Right atrium auricular region (tissue), 2 donors: ENCODE measurements around the gene RLN1. TPM values are rescaled to one million over a fixed set of nuclear protein-coding genes. Genes with fewer than 3 reads are reported as not detected.

Experiments used
- DNase-seq: peaks from one replicate; pipeline ENCODE4 v3.0.0-alpha.2; 2019; ENCODE audit warnings: low spot score
- H3K27ac ChIP-seq, 2 donors: fragments of 200-600 bp; sonication (generic); 1 replicate in 1 of 2; 2 replicates in 1 of 2; pipeline ENCODE4 v1.5.1; 2016 to 2019
- H3K27me3 ChIP-seq, 2 donors: fragments of 200-600 bp; sonication (generic); one replicate each; pipeline versions ENCODE4 v1.5.1 to v1.6.0; 2017 to 2019
- H3K36me3 ChIP-seq: fragments of 200-600 bp; sonication (generic); one replicate; pipeline ENCODE4 v1.5.1; 2016
- H3K4me1 ChIP-seq, 2 donors: fragments of 200-600 bp; sonication (generic); one replicate each; pipeline versions ENCODE4 v1.5.1 to v1.6.0; 2017 to 2019
- H3K4me3 ChIP-seq, 2 donors: fragments of 200-600 bp; sonication (generic); 1 replicate in 1 of 2; 2 replicates in 1 of 2; pipeline ENCODE4 v1.5.1; 2017 to 2019; ENCODE audit warnings: mild to moderate bottlenecking in 1 of 2, moderate library complexity in 1 of 2
- H3K9me3 ChIP-seq, 2 donors: fragments of 200-600 bp; sonication (generic); one replicate each; pipeline ENCODE4 v1.5.1; 2019
- total RNA-seq, 2 donors: library from RNA; depleted of rRNA; stranded (reverse); fragments of >200 nt; gene quantifications; one replicate each; pipeline ENCODE4 v1.1.0, GENCODE V29; 2016
- TF ChIP-seq, protein P1 (sequence below), 2 donors: fragments of 200-600 bp; sonication (generic); IDR thresholded peaks; one replicate each; pipeline ENCODE4 v1.5.1; 2019; ENCODE audit warnings: antibody characterized with exemption in 2 of 2

Gene RLN1
- total RNA-seq, 2 donors from 2014 or later, result 0.71 TPM; not detected in 1

DNA sequence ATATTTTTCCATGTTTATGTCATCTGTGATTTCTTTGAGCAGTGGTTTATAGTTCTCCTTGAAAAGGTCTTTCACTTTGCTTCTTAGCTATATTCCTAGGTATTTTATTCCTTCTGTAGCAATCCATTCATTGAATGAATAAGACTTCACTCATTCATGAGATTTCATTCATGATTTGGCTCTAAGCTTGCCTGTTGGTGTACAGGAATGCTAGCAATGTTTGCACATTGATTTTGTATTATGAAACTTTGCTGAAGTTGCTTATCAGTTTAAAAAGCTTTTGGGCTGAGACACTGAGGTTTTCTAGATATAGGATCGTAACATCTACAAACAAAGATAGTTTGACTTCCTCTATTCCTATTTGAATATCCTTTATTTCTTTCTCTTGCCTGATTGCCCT, 51.1 kb downstream of the RLN1 start:
- Histone ChIP-seq H3K4me3 (no peak overlapping the region), H3K9me3 (no peaks in the 10 kb centered on the region), H3K36me3 (no peaks in the 10 kb centered on the region), H3K27ac (no peak overlapping the region), H3K4me1 (no peaks in the 10 kb centered on the region), H3K27me3 (no peaks in the 10 kb centered on the region)
- TF ChIP-seq, protein P1, sequence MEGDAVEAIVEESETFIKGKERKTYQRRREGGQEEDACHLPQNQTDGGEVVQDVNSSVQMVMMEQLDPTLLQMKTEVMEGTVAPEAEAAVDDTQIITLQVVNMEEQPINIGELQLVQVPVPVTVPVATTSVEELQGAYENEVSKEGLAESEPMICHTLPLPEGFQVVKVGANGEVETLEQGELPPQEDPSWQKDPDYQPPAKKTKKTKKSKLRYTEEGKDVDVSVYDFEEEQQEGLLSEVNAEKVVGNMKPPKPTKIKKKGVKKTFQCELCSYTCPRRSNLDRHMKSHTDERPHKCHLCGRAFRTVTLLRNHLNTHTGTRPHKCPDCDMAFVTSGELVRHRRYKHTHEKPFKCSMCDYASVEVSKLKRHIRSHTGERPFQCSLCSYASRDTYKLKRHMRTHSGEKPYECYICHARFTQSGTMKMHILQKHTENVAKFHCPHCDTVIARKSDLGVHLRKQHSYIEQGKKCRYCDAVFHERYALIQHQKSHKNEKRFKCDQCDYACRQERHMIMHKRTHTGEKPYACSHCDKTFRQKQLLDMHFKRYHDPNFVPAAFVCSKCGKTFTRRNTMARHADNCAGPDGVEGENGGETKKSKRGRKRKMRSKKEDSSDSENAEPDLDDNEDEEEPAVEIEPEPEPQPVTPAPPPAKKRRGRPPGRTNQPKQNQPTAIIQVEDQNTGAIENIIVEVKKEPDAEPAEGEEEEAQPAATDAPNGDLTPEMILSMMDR (IDR thresholded peaks at IDR 0.05), result no peak
- DNase-seq, result no peak

DNA sequence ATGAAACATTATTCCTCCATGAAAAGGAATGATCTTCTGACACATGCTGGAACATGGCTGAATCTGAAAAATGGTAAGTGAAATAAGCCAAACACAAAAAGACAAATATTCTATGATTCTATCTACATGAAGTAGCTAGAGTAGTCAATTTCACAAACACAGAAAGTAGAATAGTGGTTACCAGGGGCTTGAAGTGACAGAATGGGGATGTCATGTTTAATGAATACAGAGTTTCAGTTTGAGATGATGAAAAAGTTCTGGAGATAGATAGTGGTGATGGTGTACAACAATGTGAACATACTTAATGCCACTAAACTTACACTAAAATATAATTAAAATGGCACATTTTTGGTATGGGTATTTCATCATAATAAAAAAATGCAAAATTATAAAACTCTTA, 53.4 kb downstream of the RLN1 start:
- H3K36me3 ChIP-seq, result no peaks in the 10 kb centered on the region
- TF ChIP-seq, protein P1 (IDR thresholded peaks at IDR 0.05), result no peak
- no peaks in the 10 kb centered on the region for H3K27me3 ChIP-seq
- H3K4me1 ChIP-seq, result no peaks in the 10 kb centered on the region
- H3K27ac ChIP-seq, result no peak overlapping the region
- no peak overlapping the region for H3K4me3 ChIP-seq
- no peak for DNase-seq
- H3K9me3 ChIP-seq, result no peaks in the 10 kb centered on the region

Other genes with a start within 250 kb of the RLN1 start
- gene INSL6, start 154.2 kb downstream of the RLN1 start, total RNA-seq, result not detected
- gene INSL4, start 108.5 kb downstream of the RLN1 start, total RNA-seq, result not detected
- under 1 TPM in 1 of 2 donors, not detected in 1; 0.41 TPM for gene RLN2, start 35.2 kb downstream of the RLN1 start, total RNA-seq
- 10 to 100 TPM; 17.6 to 30.4 TPM for gene PLGRKT, start 98.0 kb upstream of the RLN1 start, total RNA-seq
- 10 to 100 TPM in 1 of 2 donors, 1 to 10 TPM in 1; 6.6 to 14.1 TPM for gene CD274, start 110.7 kb upstream of the RLN1 start, total RNA-seq
- gene PDCD1LG2, start 170.7 kb upstream of the RLN1 start, total RNA-seq, result 1 to 10 TPM; 2.2 to 2.9 TPM